Coronary artery (tissue), 2 donors: Measurements from ENCODE around the gene LFNG.

Experiments used
- DNase-seq: peaks from one replicate; pipeline ENCODE4 v3.0.0-alpha.2; 2017; ENCODE audit warnings: low spot score
- H3K27ac ChIP-seq, 2 donors: fragments of 200-600 bp; sonication (generic); one replicate each; pipeline ENCODE4 v1.5.1; 2016 to 2019
- H3K4me3 ChIP-seq: fragments of 200-600 bp; sonication (generic); 2 replicates; pipeline ENCODE4 v1.5.1; 2016; ENCODE audit warnings: mild to moderate bottlenecking, moderate library complexity
- CTCF ChIP-seq: fragments of 200-600 bp; sonication (generic); IDR thresholded peaks from one replicate; pipeline ENCODE4 v1.5.1; 2019; ENCODE audit warnings: antibody characterized with exemption

Gene LFNG

GRCh38 chr7:2493205-2494164 lies 26.1 kb upstream of the LFNG start:
- no peak overlapping the region for H3K4me3 ChIP-seq
- no peak for DNase-seq
- no peak for TF ChIP-seq CTCF
- H3K27ac ChIP-seq = no peak overlapping the region

GRCh38 chr7:2494191-2495130 lies 25.1 kb upstream of the LFNG start:
- DNase-seq = no peak
- Histone ChIP-seq H3K27ac (no peak overlapping the region), H3K4me3 (no peak overlapping the region)
- no peak for TF ChIP-seq CTCF

GRCh38 chr7:2495418-2496299 lies 23.9 kb upstream of the LFNG start:
- no peak for DNase-seq
- TF ChIP-seq CTCF = no peak
- H3K4me3 ChIP-seq = no peak overlapping the region
- no peak overlapping the region for H3K27ac ChIP-seq

- no peak overlapping the region for H3K27ac ChIP-seq
- no peak for TF ChIP-seq CTCF
- no peak for DNase-seq
- no peak overlapping the region for H3K4me3 ChIP-seq
Observed at GRCh38 chr7:2496375-2496774, 23.2 kb upstream of the LFNG start.

GRCh38 chr7:2497065-2497464 lies 22.5 kb upstream of the LFNG start:
- H3K4me3 ChIP-seq = no peak overlapping the region
- no peak for TF ChIP-seq CTCF
- no peak overlapping the region for H3K27ac ChIP-seq
- DNase-seq = no peak

- no peak for TF ChIP-seq CTCF
- H3K4me3 ChIP-seq = no peak overlapping the region
- DNase-seq = no peak
- H3K27ac ChIP-seq = no peak overlapping the region
Observed at GRCh38 chr7:2497500-2498336, 21.9 kb upstream of the LFNG start.
